HG03432 (cell line): ENCODE results near the gene SHROOM3.
"Not testable (repeated sequence)": the region's sequence is repeated elsewhere in the genome, so short reads cannot be mapped to it uniquely, and the experiment has no call there.

Experiments used
- ATAC-seq: cut with Tn5 transposase; IDR thresholded peaks from one replicate; pipeline ENCODE4 v1.9.1; 2021; ENCODE audit warnings: mild to moderate bottlenecking, moderate library complexity; ENCODE audit not compliant: unreplicated experiment

The SHROOM3 gene

DNA sequence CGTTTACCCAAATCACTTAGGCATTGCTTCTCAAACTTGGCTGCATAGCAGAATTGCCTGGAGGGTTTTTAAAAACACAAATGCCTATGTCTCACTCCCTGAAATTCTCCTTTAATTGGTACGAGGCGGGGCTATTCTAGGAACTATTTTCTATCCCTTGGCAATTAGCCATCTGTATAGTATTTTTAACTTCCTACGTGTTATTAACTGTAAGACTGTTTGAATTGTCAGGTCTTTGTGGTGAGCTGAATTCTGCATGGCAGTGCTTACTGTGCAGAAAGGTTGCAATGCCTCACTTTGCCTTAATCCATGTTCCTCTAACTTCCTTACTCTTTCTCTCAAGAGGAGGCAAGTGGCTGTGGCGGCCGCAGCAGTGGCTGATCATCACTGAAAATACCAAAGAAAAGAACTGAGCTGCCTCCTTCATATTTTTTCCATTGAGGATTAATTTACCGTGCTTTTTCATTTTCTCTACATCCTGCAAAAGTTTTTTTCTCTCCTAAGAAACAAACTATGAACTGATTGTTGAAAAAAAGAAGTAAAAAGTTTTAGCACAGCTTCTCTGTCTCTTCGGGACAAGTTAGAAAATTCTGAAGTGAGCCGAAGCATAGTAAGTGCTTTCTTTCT lies at the start of gene SHROOM3:
SHROOM3 (plus strand) TSS at position 329 of the 627 bp plus-strand sequence. CDS start 824 bp downstream, outside the sequence.
- ATAC-seq, result no peak

DNA sequence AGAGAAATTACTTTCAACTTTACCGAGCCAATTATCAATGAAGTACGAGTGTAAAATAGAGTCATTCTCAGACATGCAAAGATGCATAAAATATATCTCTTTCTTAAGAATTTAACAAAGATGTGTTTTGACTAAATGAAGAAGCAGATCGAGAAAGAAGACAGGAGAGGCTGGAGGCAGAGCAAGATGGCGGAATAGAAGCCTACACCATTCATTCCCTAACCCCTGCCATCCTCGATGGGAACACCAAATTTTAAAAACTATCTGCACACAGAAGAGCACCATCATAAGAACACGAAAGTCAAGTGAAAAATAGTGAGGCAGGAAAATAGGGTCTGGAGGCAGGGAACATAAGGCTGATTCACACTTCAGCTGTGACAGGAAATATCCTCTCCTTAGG lies 49.1 kb upstream of the SHROOM3 start:
- ATAC-seq, result no peak

DNA sequence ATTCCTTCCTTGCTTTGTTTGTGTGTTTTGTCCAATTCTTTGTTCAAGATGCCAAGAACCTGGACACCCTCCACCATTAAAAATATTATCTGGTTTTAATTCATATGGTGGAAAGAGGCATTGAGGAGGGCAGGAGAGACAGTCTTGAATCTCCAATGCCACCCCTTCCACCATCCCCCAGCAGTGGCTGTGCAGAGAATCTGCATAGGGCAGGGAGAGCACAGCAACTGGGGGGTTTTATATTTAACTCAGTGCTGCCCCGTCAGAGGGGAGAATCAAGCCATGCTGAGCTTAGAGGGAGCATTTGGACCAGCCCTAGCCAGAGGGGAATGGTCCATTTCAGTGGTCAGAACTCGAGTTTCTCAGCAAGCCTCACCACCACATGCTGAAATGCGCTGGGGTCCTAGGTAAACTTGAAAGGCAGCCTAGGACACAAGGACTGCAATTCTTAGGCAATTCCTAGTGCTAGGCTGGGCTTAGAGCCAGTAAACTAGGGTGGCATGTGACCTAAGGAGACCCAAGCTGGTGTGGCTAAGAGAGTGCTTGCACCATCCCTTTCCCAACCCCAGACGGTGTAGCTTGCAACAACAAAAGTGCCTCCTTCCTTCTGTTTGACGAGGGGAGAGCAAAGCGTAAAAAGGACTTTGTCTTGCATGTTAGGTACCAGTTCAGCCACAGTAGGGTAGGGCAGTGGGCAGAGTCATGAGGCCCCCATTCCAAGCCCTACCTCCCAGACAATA lies 48.3 kb upstream of the SHROOM3 start:
- ATAC-seq, result no peak

DNA sequence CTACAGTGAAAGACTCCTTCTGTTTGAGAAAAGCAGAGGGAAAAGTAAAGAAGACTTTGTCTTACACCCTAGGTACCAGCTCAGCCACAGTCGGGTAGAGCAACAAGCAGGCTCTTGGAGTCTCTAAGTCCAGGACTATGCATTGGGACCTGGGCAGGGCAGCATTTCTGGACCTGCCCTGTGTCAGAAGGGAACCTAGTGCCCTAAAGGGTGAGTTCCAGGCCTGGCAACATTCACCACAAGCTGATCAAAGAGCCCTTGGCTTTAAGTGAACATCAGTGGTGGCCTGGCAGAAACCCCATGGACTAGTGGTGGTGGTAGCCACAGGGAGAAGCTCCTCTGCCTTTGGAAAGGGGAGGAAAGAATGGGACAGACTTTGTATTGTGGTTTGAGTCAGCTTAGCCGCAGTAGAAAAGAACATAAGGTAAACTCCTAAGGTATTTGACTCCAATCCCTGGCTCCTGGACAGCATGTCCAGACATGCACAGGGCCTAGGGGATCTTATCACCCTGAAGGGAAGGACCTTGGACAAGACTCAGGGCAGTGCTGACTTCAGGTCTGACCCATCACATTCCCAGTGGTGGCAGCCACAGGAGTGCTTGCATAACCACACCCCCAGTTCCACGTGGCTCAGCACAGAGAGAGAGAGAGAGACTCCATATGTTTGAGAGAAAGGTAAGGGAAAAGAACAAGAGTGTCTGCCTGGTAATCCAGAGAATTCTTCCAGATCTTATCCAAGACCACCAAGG lies 46.7 kb upstream of the SHROOM3 start:
- no peak for ATAC-seq

DNA sequence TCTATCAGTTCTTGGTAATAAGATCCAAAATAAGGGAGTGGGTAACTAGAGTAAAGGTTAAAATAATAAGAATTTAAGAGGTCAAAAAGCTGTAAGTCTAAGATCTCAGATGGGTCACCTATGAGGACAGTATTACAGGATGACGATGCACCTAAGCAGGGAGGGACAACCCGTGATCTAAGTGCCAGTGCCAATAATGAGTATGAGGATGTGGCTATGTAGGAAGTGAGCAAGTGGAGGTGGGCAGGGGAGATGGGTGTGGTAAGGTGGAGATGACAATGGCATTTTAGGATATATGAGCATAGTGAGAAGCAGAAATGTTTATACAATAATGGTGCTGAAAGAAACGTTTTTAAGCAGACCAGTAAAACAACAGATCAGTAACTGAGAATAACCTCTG lies 33.4 kb upstream of the SHROOM3 start:
- no peak for ATAC-seq

DNA sequence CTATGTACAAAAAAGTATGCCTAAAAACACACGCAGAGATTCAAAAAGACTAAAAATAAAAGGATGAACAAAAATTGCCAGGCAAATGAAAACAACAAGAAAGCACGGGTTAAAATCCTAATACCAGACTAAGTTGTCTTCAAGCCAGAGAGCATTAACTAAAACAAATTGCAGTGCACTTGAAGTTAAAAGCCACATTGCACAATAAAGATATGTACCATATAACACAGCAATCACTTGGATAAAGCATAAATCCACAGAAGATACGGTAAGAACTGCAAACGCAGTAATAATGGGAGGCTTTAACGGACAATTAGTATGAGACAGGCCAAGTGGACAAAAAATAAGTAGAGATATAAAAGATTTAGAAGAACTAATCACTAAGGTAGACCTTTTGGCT lies 28.9 kb upstream of the SHROOM3 start:
- no peak for ATAC-seq

DNA sequence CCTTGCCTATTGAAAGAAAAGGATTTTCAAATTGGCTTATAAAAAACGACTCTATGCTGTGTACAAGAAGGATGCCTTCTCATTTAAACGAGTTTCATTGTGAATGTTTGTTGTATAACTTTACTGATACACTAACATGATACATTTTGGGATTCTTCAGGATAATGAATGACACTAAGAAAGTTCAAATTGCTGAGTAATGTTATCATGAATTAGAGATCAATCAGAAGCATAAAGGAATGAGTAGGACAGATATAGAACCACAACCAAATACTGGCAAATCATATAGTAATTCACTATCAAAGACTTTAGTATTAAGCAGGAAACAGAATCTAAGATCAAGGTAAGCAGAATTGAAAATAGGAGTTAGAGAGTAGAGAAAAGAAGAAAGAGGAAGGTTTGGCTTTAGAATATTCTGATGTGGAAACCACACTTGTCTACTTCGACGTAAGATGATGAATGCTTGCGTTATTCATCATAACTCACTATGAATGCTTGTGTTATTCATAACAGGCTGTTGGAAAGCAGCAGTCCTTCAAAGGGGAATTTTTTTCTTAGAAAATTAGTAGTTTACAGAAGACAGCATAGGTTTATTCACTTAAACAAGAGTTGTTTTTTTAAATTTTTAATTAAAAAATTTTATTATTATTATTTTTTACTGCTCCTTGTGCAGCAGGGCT lies 27.4 kb upstream of the SHROOM3 start:
- ATAC-seq, result no peak

DNA sequence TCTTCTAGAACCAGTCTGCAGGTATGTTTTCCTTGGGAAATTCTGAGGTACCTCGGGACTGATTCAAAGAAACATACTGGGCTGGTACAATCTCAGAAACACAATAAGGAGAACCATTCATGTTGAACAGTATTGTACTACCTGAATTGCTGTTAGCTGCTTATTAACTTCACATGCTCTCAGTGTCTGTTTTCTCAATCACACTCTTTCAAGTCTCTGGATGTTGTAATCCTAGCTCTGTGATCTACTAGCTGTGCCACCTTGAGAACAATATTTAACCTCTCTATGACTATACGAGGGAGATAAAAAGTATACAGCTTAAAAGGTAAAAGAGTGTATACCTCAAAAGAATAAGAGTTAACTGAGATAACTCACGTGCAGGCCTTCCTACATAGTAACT lies 24.4 kb upstream of the SHROOM3 start:
- ATAC-seq, result no peak

DNA sequence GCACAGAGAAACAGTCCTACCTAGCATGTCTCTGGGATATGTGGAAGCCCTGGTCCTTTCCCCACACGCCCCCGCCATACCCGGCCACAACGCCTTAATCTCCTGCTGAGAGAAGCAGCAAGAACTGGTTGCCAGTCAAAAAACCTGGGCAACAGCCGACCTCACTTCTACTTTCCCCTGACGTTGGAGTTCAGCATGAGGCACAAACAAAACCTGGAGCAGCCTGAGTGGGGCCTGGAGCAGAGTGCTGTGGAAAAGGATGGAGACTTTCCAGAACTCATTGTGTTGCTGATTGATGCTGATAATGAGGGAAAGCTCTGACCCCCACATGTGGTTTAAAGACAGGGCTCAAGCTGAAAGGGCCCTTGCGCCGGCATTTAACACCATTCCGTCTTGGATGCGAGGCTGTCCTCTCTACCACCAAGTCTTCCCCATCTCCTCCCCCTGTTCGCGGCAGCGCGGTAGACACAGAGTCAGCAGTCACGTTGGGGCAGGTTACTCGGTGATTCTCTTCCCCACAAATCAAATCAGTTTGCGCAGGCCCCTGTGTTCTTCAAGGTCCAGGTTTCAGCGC lies 14.8 kb upstream of the SHROOM3 start:
- no peak for ATAC-seq

DNA sequence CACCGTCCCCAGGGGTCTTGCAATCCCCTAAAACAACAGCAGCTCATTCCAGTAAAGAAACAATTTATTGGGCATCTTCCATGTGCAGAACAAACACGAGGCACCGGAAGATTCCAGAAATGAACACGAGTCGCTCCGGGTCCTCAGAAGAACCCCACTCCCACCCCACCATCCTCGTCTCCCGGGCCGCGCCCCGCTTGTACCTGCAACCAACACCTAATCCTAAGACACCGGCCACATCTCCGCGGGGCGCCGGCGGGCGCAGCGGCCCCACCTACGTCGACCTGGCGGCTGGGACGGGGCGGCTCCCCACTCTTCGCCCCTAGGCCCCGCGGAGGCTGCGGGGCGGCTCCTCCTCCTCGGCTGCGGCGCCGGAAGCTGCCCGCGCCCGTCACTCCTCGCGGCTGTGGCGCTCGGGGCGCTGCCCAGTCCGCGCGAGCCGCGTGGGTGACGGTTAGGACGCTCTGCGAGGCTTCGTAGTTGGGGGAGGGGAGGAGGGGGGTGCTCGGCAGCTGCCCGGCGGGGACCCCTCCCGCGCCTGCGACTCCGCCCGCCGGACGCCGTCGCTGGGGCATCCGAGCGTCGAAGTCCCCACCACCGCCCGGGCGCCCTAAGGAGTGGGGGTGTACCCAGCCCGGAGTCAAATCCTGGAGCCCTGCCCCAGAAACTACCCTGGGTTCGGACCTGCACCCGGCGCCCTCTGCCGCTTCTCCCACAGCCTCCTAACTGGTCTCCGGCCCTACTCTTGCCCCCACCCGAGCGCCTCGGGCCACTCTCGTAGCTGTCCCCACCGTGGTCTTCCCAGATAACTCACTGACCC lies 14.1 kb upstream of the SHROOM3 start, which contains the start of gene CCDC158:
CCDC158 (minus strand) TSS at position 380 of the 820 bp plus-strand sequence. CDS start 17,934 bp downstream, outside the sequence.
- no peak for ATAC-seq

DNA sequence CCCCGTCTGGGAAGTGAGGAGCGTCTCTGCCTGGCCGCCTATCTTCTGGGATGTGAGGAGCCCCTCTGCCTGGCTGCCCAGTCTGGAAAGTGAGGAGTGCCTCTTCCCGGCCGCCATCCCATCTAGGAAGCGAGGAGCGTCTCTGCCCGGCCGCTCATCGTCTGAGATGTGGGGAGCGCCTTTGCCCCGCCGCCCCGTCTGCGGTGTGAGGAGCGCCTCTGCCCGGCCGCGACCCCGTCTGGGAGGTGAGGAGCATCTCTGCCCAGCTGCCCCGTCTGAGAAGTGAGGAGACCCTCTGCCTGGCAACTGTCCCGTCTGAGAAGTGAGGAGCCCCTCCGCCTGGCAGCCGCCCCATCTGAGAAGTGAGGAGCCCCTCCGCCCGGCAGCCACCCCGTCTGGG lies 11.9 kb upstream of the SHROOM3 start:
- ATAC-seq, result not testable (repeated sequence)

DNA sequence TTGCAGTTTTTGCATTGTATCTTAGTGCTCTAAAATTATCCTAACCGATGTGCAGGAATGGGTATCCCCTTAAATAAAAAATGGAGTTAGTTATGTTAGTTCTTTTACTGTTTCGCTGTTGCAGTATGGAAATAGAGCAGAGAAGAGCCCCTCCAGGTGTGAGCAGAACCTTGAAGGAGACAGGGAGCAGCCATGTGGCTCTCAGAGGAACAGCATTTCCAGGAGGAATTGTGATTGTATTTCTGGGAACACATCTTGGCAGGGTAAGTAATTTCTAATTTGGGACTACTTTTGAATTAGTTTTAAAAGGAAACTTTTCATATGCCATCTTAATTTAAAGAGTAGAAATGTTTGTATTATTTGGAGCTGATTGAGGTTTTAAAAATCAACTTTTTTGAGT lies 8.8 kb upstream of the SHROOM3 start:
- ATAC-seq, result no peak

DNA sequence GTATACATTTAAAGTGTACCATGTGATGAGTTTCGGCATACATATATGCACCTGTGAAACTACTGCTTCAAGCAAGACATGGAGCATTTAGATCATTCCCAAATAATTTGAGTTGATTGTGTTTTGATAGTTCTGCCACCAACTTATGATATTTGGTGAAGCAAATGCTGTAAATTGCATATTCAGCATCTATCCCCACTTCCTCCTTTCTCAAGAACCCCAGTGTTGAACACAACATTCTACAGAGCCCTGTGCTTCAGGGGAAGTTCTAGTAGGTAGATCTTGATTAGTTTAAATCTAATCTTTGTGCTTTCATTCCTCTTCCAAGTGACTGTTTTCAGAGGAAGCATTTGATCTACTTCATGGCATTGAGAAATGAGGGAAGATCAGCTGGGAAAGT lies 5.4 kb upstream of the SHROOM3 start:
- no peak for ATAC-seq

DNA sequence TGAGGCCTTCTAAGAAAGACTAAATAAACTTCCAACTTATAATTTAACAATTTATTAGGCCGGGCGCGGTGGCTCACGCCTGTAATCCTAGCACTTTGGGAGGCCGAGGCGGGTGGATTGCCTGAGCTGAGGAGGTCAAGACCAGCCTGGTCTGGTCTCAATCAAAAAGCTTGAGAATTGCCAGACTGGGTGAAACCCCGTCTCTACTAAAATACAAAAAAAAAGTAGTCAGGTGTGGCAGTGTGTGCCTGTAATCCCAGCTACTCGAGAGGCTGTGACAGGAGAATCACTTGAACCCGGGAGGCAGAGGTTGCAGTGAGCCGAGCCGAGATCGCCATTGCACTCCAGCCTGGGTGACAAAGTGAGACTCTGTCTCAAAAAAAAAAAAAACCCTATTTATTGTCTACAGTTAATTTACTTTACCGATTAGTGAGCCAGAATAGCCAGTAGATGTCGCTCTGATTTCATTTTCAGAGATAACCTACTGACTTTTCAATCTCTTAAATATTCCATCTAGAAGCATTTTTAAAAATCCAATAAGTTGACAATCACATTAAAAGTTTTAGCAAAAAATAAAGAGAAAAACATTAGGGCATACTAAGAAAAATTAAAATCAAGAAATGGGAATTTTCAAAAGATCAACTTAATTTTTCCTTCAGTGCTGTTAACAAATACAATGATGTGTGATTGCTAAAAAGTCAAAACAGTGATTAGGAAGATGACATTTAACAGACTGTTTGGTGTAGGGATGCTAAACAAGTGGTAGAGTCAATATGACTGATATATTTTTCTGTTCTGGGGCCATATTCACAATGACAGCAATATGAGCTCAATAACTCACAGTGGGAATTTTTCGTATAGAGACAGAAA lies 4.3 kb upstream of the SHROOM3 start:
- ATAC-seq, result no peak

DNA sequence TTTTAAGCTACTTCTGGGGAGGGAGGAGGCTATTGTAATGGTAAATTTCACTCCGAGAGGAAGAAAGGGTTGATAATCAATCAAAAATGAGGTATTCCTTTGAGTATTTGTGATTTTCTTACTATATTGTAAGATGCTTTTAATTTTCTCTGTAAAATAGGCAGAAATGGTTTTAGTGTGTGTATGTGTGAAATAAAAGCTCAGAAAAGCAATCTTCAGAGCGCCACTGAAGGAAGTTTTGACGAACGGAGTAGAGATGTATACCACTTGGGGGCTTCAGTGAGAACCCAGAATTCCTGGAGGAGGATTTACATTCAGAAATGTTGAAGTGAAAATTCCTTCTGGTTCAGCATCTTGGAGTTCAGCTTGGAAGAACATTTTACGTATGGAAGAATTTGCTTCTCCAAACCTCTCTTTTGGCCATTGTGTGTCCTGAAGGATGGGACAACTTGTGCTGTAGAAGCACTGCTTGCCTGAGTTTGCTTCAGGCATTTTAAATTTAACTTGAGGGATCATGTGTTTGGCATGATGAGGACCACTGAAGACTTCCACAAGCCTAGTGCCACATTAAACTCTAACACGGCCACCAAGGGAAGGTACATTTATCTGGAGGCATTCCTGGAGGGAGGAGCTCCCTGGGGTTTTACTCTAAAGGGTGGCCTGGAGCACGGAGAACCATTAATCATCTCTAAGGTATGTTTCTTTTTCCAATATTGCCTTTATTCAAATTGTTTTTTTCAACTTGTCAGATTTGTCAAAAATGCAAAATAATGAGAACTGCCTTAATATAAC lies 695 bp downstream of the SHROOM3 start:
- ATAC-seq, result no peak

DNA sequence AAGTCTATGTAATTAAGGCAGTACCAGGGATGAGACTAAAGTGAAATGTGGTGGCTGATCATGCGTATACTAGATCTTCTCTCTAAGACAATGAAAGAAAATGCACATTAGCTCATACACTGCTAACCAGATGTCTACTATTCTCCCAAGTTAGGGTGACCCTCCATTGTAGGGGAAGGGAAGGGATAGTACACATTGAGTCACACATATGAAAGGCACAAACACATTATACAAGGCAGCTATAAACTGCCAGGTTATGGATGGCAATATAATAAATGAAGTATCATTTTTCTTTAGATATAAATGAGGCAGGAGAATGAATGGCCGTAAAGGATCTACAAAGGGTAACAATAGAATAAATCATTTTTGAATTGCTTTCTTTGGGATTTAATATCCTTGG lies 4.5 kb downstream of the SHROOM3 start:
- ATAC-seq, result no peak

DNA sequence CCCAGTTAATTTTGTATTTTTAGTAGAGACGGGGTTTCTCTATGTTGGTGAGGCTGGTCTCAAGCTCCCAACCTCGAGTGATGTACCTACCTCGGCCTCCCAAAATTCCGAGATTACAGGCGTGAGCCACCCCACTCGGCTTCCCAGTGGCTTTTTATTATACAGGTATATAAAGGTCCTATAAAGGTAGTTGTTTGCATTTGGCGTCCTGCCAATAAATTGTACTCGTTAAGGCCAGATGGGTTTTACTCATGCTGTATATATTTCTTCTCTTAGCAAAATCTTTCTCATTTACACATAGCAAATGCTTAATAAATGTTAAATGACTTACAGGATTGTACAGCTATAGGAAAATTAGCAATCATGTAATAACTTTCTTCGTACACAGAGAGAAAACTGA lies 6.9 kb downstream of the SHROOM3 start:
- no peak for ATAC-seq

DNA sequence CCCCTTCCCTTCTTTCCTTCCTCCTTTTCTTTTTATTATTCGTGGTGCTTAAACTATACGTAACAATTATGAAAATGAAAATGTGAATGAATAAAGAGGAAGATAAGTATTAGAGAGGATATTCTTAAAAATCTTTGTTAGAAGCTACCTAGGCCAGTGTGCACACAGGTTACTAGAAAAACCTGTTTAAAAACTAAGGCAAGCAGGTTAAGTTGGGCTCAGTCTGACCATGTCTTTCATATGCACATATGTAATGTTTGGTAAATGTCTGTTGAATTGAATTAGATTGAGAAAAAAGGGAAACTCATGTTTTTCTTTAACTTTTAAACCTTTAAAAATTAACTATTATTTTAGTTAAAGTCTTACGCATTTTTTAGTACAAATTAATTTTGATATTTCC lies 7.8 kb downstream of the SHROOM3 start:
- no peak for ATAC-seq
